DOHH2 (cell line): ENCODE measurements around the gene NIN.

ENCODE experiments used
- EZH2phosphoT487 ChIP-seq: fragments of 200-600 bp; sonication (generic); IDR thresholded peaks from 2 replicates; pipeline ENCODE4 v1.6.1; 2017; ENCODE audit warnings: borderline replicate concordance, mild to moderate bottlenecking, antibody characterized with exemption, low read length, moderate library complexity, mixed read lengths
- TF ChIP-seq, protein P1 (sequence below): fragments of 200-600 bp; sonication (generic); IDR thresholded peaks from one replicate; pipeline ENCODE4 v1.5.1; 2014; ENCODE audit warnings: antibody characterized with exemption, mild to moderate bottlenecking, low read depth, low read length; ENCODE audit not compliant: poor library complexity, severe bottlenecking

DNA sequence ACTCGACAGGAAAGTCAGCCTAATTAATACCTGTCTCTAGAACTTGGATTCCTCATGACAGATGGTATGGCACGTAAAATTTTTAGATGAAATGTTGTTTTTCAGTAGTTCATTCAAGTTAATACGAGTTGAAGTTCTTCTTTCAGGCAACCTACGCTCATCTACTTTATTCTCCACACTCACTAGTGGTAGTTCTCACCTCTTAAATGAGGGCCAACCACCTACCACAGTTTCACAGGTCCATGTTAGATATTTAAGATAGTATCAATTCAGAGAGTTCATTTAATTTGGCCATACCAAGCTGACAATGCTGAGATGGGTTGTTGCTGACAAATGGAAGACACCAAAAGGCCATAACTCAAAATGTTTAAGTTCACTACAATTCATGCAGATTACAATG is 50.6 kb downstream of the NIN start:
- TF ChIP-seq, protein P1, sequence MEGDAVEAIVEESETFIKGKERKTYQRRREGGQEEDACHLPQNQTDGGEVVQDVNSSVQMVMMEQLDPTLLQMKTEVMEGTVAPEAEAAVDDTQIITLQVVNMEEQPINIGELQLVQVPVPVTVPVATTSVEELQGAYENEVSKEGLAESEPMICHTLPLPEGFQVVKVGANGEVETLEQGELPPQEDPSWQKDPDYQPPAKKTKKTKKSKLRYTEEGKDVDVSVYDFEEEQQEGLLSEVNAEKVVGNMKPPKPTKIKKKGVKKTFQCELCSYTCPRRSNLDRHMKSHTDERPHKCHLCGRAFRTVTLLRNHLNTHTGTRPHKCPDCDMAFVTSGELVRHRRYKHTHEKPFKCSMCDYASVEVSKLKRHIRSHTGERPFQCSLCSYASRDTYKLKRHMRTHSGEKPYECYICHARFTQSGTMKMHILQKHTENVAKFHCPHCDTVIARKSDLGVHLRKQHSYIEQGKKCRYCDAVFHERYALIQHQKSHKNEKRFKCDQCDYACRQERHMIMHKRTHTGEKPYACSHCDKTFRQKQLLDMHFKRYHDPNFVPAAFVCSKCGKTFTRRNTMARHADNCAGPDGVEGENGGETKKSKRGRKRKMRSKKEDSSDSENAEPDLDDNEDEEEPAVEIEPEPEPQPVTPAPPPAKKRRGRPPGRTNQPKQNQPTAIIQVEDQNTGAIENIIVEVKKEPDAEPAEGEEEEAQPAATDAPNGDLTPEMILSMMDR: no peak
- no peak for TF ChIP-seq EZH2phosphoT487
